Suprapubic skin (tissue), 4 donors: ENCODE measurements around the gene CWF19L1.

ENCODE experiments used
- CTCF ChIP-seq, 2 donors: fragments of 200-600 bp in 1 of 2; fragments of 450-650 bp in 1 of 2; sonication (generic) in 1 of 2; IDR thresholded peaks; one replicate each; pipeline ENCODE4 v1.5.1; 2016 to 2019; ENCODE audit warnings: antibody characterized with exemption in 2 of 2, mild to moderate bottlenecking in 1 of 2, moderate library complexity in 1 of 2
- POLR2A ChIP-seq, 2 donors: fragments of 450-650 bp; IDR thresholded peaks; one replicate each; pipeline ENCODE4 v1.6.1; 2017; ENCODE audit warnings: antibody characterized with exemption in 2 of 2, mild to moderate bottlenecking in 2 of 2, moderate library complexity in 2 of 2
- POLR2AphosphoS5 ChIP-seq, 3 donors: sonication (generic); formaldehyde crosslinking; IDR thresholded peaks; one replicate each; pipeline ENCODE4 v1.6.1; 2017; ENCODE audit warnings: antibody characterized with exemption in 3 of 3

GRCh38 chr10:100282907-100283306 lies 15.5 kb upstream of the CWF19L1 start:
- TF ChIP-seq CTCF (IDR thresholded peaks at IDR 0.05) (no peak), POLR2A (IDR thresholded peaks at IDR 0.05) (no peak), POLR2AphosphoS5 (IDR thresholded peaks at IDR 0.05) (no peak)
